Measurements from ENCODE around the gene CDK17. TPM values are rescaled to one million over a fixed set of nuclear protein-coding genes. Genes with fewer than 3 reads are reported as not detected.
"Not testable (repeated sequence)": the region's sequence is repeated elsewhere in the genome, so short reads cannot be mapped to it uniquely, and the experiment has no call there.

The CDK17 gene
- total and polyA plus RNA-seq, 7 donors: 4.6 to 117 (median 63.2) TPM

DNA sequence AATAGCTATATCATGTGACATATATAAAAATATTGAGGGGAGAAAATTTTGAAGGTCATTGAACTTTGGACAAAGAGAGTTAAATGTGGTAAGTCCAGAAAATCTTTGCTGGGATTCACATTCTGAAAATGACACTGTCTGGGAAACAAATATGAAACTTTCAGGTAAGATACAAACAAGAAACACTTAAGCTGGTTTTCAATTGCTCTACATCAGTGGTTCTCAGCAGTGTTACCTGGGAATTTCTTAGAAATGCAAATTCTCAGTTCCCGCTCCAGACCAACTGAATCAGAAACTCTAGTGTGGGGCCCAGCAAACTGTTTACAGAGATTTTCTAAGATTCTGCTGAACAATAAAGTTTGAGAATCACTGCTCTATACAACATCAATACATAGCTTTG lies 3.6 kb upstream of the CDK17 start:
- intact Hi-C loops (cut with DNase I): loop anchor here (10.0 kb wide), 1 partner anchor 369 kb away; the partner anchor contains the start of gene LTA4H
- no peaks in the 10 kb centered on the region for H3K36me3 ChIP-seq
- 92 to 93% methylated on average over 1 of the region's 1 CpG for WGBS, 2 donors

DNA sequence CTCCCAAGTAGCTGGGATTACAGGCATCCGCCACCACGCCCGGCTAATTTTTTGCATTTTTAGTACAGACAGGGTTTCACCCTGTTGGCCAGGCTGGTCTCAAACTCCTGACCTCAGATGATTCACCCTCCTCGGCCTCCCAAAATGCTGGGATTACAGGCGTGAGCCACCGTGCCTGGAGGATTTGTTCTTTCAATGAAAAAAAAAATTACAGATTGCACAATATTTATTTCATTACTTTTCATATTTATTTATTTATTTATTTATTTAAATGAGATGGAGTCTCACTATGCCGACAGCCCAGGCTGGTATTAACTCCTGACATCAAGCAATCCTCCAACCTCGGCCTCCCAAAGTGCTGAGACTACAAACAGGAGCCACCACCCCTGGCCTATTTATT lies 2.3 kb upstream of the CDK17 start:
- WGBS, 2 donors: 95% methylated on average over 8 of the region's 8 CpGs
- not testable (repeated sequence) for H3K9me3 ChIP-seq, DNase-seq, H3K27me3 ChIP-seq, H3K4me3 ChIP-seq, H3K27ac ChIP-seq, H3K36me3 ChIP-seq
- intact Hi-C loops (cut with DNase I): loop anchor here (10.0 kb wide), 1 partner anchor 368 kb away; the partner anchor contains the start of gene LTA4H
- peaks cover 0 to 16% (median 9%) of the 10 kb centered on the region in 4 donors for H3K4me1 ChIP-seq

More for the DNA sequence above, 3.6 kb upstream of the CDK17 start:
- Histone ChIP-seq H3K27me3 (no peaks in the 10 kb centered on the region), H3K27ac (no peak overlapping the region), H3K4me3 (no peak overlapping the region), H3K9me3 (no peaks in the 10 kb centered on the region), H3K4me1 (peaks cover 0 to 7% (median 2%) of the 10 kb centered on the region in 4 donors)
- TF ChIP-seq EP300 (IDR thresholded peaks at IDR 0.05) (no peak), POLR2AphosphoS5 (IDR thresholded peaks at IDR 0.05) (no peak), POLR2A (IDR thresholded peaks at IDR 0.05) (no peak)
- TF ChIP-seq, protein P1, sequence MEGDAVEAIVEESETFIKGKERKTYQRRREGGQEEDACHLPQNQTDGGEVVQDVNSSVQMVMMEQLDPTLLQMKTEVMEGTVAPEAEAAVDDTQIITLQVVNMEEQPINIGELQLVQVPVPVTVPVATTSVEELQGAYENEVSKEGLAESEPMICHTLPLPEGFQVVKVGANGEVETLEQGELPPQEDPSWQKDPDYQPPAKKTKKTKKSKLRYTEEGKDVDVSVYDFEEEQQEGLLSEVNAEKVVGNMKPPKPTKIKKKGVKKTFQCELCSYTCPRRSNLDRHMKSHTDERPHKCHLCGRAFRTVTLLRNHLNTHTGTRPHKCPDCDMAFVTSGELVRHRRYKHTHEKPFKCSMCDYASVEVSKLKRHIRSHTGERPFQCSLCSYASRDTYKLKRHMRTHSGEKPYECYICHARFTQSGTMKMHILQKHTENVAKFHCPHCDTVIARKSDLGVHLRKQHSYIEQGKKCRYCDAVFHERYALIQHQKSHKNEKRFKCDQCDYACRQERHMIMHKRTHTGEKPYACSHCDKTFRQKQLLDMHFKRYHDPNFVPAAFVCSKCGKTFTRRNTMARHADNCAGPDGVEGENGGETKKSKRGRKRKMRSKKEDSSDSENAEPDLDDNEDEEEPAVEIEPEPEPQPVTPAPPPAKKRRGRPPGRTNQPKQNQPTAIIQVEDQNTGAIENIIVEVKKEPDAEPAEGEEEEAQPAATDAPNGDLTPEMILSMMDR (IDR thresholded peaks at IDR 0.05): no peak
- no peak for DNase-seq

DNA sequence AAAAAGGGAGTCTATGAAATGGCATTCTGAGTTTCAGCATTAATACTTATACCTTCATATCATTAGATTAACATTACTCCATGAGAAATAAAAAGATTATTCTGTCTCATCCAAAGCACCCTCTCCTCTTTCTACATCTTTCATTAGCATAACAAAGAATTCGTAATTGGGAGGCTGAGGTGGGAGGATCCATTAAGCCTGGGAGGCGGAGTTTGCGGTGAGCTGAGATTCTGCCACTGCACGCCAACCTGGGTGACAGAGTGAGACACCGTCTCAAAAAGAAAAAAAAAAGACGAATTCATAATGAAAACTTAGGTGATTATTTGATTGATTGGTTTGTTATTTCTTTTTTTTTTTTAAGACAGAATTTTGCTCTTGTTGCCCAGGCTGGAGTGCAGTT lies 1.8 kb upstream of the CDK17 start:
- Histone ChIP-seq H3K4me1 (peaks cover 0 to 20% (median 13%) of the 10 kb centered on the region in 4 donors), H3K27me3 (no peaks in the 10 kb centered on the region), H3K9me3 (no peaks in the 10 kb centered on the region), H3K27ac (peak overlapping the region in 3 of 4 donors; percentile 97 to 100 (median 100)), H3K36me3 (no peaks in the 10 kb centered on the region), H3K4me3 (no peak overlapping the region)
- 88 to 92% methylated on average over 6 of the region's 6 CpGs for WGBS, 2 donors
- no peak for DNase-seq
- intact Hi-C loops (cut with DNase I): loop anchor here (10.0 kb wide), 1 partner anchor 367 kb away; the partner anchor contains the start of gene LTA4H
- TF ChIP-seq, protein P1 (IDR thresholded peaks at IDR 0.05): no peak
- TF ChIP-seq POLR2A (IDR thresholded peaks at IDR 0.05) (no peak), POLR2AphosphoS5 (IDR thresholded peaks at IDR 0.05) (no peak), EP300 (IDR thresholded peaks at IDR 0.05) (no peak)

GRCh38 chr12:96401076-96401871 lies 1.0 kb upstream of the CDK17 start:
- Histone ChIP-seq H3K27me3 (no peaks in the 10 kb centered on the region), H3K27ac (peak overlapping the region; percentile 97 to 100 (median 99)), H3K36me3 (no peaks in the 10 kb centered on the region), H3K4me1 (peaks cover 0 to 28% (median 17%) of the 10 kb centered on the region in 4 donors), H3K9me3 (no peaks in the 10 kb centered on the region), H3K4me3 (peak overlapping the region; percentile 41 to 93 (median 84))
- TF ChIP-seq POLR2AphosphoS5 (IDR thresholded peaks at IDR 0.05) (no peak), EP300 (IDR thresholded peaks at IDR 0.05) (no peak), POLR2A (IDR thresholded peaks at IDR 0.05) (no peak)
- TF ChIP-seq, protein P1 (IDR thresholded peaks at IDR 0.05): peak; percentile 35 to 50 (median 40)
- DNase-seq: no peak
- intact Hi-C loops (cut with DNase I): loop anchor here (1.0 to 10.0 kb wide), 5 partner anchors 88 to 366 kb away; partner anchors contain the start of genes CFAP54 and LTA4H
- 3 to 12% methylated on average over 18 of the region's 18 CpGs for WGBS, 2 donors

- peaks cover 0 to 34% (median 18%) of the 10 kb centered on the region in 4 donors for H3K4me1 ChIP-seq
- H3K27me3 ChIP-seq: no peaks in the 10 kb centered on the region
- H3K27ac ChIP-seq: peak overlapping the region; percentile 97 to 100 (median 99)
- TF ChIP-seq POLR2A (IDR thresholded peaks at IDR 0.05): no peak
- no peak for TF ChIP-seq EP300 (IDR thresholded peaks at IDR 0.05)
- TF ChIP-seq POLR2AphosphoS5 (IDR thresholded peaks at IDR 0.05): no peak
- TF ChIP-seq, protein P1 (IDR thresholded peaks at IDR 0.05): no peak
- DNase-seq: no peak
- no peaks in the 10 kb centered on the region for H3K9me3 ChIP-seq
- no peaks in the 10 kb centered on the region for H3K36me3 ChIP-seq
- intact Hi-C loops (cut with DNase I): loop anchor here (1.0 to 10.0 kb wide), 6 partner anchors 88 to 366 kb away; partner anchors contain the start of genes CFAP54 and LTA4H
- H3K4me3 ChIP-seq: peak overlapping the region; percentile 41 to 93 (median 84)
- 0 to 1% methylated on average over 20 of the region's 20 CpGs for WGBS, 2 donors
These were observed 414 bp upstream of the CDK17 start for GRCh38 chr12:96400631-96401075.
